Measurements from ENCODE around the gene RNF144A. TPM values are rescaled to one million over a fixed set of nuclear protein-coding genes. Genes with fewer than 3 reads are reported as not detected.

RNF144A gene, protein sequence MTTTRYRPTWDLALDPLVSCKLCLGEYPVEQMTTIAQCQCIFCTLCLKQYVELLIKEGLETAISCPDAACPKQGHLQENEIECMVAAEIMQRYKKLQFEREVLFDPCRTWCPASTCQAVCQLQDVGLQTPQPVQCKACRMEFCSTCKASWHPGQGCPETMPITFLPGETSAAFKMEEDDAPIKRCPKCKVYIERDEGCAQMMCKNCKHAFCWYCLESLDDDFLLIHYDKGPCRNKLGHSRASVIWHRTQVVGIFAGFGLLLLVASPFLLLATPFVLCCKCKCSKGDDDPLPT
- 1.8 TPM for total RNA-seq

DNA sequence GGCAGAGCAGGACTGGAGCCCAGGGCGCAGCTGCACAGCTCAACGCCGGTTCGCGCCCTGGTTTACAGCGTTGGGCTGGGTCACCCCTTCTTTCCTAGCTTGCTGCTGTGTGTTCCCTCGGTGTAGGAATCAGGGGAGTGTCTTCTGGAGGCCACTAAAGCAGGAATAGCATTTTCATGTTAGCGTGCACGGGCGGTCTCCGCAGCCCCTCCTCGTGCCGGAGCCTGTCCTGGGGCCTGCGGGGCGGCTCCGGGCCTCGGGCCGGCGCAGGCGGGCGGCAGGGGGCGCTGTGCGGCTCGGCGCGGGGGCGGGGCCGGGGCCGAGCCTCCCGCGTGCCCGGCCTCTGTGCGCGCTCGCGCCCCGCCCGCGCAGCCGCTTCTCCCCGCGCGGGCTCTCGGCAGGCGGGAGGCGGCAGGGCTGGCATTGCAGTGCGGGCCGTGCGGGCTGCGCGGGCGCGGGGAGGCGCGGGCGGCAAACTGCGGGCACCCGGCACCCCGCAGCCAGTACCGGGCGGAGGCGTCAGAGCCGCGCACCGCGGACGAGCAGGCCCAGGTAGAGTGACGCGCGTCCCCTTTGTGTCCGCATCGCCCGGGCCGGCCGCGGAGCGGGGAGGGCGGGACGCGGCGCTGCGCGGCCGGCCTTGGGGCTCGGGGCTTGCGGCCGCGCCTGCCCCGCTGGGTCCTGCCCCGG is at the start of gene RNF144A:
Gene RNF144A (plus strand): TSS at position 342 of the 690 bp plus-strand sequence. CDS start 79,515 bp downstream, outside the sequence.
- H3K27me3 ChIP-seq: no peaks in the 10 kb centered on the region
- TF ChIP-seq, protein P1, sequence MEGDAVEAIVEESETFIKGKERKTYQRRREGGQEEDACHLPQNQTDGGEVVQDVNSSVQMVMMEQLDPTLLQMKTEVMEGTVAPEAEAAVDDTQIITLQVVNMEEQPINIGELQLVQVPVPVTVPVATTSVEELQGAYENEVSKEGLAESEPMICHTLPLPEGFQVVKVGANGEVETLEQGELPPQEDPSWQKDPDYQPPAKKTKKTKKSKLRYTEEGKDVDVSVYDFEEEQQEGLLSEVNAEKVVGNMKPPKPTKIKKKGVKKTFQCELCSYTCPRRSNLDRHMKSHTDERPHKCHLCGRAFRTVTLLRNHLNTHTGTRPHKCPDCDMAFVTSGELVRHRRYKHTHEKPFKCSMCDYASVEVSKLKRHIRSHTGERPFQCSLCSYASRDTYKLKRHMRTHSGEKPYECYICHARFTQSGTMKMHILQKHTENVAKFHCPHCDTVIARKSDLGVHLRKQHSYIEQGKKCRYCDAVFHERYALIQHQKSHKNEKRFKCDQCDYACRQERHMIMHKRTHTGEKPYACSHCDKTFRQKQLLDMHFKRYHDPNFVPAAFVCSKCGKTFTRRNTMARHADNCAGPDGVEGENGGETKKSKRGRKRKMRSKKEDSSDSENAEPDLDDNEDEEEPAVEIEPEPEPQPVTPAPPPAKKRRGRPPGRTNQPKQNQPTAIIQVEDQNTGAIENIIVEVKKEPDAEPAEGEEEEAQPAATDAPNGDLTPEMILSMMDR (IDR thresholded peaks at IDR 0.05): peak; percentile 27 to 48 (median 36)
- peak within 1 kb of the TSS; percentile 83 to 98 for H3K4me3 ChIP-seq
- H3K27ac ChIP-seq: no peak within 1 kb of the TSS
- intact Hi-C loops (cut with DNase I): loop anchor here (5.0 kb wide), 1 partner anchor 95 kb away; no protein-coding TSS in a partner anchor
- DNase-seq (ENCODE audit: low spot score in 2 of 2): peak in 1 of 2 donors; percentile 73
- no peaks in the 10 kb centered on the region for H3K36me3 ChIP-seq
- no peaks in the 10 kb centered on the region for H3K9me3 ChIP-seq
- H3K4me1 ChIP-seq: peaks cover 3 to 6% of the 10 kb centered on the region in 2 donors

DNA sequence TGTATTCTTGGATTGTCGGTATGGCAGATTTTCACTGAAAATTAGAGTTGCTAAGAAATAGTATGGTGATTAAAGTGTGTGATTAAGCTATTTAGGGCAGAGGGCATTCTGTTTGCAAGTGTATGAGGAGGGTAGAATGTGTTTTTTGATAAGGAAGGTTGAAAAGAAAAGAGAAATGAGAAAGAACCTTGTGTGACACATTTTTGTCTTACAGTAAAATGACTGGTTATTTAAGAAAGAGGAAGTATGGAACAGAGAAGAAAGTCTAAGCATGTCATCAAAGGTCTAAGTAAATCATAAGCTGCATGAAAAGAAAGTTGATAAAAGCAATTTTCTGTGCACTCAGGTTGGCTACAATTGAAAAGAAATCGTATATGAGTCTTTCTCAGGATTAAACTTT is 44.8 kb upstream of the RNF144A start:
- TF ChIP-seq, protein P1 (IDR thresholded peaks at IDR 0.05): no peak
- Histone ChIP-seq H3K27me3 (no peaks in the 10 kb centered on the region), H3K4me3 (no peak overlapping the region), H3K27ac (no peak overlapping the region), H3K4me1 (no peaks in the 10 kb centered on the region), H3K9me3 (no peaks in the 10 kb centered on the region), H3K36me3 (no peaks in the 10 kb centered on the region)
- intact Hi-C loops (cut with DNase I): no loop called here
- DNase-seq (ENCODE audit: low spot score in 2 of 2): no peak

DNA sequence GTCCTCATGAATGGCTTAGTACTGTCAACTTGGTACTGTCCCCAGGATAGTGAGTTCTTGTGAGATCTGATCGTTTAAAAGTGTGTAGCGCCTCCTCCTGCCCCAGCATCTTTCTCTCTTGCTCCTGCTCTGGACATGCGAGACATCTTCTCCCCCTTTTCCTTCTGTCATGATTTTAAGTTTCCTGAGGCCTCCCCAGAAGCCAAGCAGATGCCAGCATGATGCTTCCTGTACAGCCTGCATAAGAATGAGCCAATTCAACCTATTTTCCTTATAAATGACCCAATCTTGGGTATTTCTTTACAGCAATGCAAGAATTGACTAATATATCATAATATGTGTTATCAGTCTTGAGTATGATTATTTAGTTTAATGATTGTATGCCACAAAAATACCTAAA is 43.2 kb upstream of the RNF144A start:
- Histone ChIP-seq H3K4me3 (no peak overlapping the region), H3K36me3 (no peaks in the 10 kb centered on the region), H3K9me3 (no peaks in the 10 kb centered on the region), H3K27me3 (no peaks in the 10 kb centered on the region), H3K4me1 (peaks cover 0 to 9% of the 10 kb centered on the region in 2 donors), H3K27ac (no peak overlapping the region)
- DNase-seq (ENCODE audit: low spot score in 2 of 2): no peak
- TF ChIP-seq, protein P1 (IDR thresholded peaks at IDR 0.05): no peak
- intact Hi-C loops (cut with DNase I): no loop called here

DNA sequence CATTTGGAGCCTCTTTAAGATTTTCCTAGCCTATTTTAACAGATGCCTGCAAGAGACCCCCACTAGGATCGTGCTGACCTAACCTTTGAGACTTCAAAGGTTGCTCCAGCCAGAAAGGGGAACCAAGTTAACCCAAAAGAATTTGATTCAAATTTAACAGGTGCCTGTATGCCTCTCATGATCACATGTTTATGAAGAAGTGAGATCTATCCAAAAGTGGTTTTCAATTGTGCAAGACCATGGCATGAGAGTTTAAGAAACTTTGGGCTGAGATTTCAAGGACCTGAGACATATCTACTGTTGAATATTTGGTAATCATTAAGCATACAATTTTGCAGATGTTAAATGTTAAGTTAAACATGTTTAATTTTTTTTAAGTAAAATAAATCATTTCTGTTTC is 40.9 kb upstream of the RNF144A start:
- H3K4me3 ChIP-seq: no peak overlapping the region
- H3K36me3 ChIP-seq: no peaks in the 10 kb centered on the region
- no peaks in the 10 kb centered on the region for H3K9me3 ChIP-seq
- DNase-seq (ENCODE audit: low spot score in 2 of 2): no peak
- H3K27ac ChIP-seq: no peak overlapping the region
- peaks cover 0 to 9% of the 10 kb centered on the region in 2 donors for H3K4me1 ChIP-seq
- no peaks in the 10 kb centered on the region for H3K27me3 ChIP-seq
- TF ChIP-seq, protein P1 (IDR thresholded peaks at IDR 0.05): no peak
- intact Hi-C loops (cut with DNase I): no loop called here

DNA sequence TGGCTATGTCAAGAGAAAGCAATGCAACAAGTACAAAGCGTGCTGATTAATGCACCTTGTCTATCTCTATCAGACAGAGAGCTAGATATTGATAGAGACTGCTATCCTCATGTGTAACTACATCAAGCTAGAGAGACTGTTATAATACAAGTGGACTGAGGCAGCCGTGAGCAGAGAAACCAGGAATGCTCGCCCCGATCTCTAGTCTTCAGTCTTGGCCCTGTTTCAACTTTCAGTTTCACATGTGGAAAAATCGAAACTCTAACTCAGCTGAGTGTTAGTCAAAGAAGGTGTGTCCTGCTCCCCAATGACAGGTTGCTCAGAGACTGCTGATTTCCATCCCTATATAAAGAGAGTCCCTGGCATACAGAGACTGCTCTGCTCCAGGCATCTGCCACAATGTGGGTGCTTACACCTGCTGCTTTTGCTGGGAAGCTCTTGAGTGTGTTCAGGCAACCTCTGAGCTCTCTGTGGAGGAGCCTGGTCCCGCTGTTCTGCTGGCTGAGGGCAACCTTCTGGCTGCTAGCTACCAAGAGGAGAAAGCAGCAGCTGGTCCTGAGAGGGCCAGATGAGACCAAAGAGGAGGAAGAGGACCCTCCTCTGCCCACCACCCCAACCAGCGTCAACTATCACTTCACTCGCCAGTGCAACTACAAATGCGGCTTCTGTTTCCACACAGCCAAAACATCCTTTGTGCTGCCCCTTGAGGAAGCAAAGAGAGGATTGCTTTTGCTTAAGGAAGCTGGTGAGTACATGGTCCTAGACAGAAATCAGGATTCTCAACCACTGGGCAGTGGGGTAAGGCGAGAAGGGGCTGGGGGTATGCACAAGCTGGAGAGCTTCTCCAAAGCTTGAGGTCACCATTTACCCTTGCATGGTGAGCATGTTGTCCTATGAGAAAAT is 39.6 kb upstream of the RNF144A start, which contains the start of gene RSAD2:
Gene RSAD2 (plus strand): TSS at position 376 of the 903 bp plus-strand sequence. CDS start 24 bp downstream, at position 400.
- Histone ChIP-seq H3K4me1 (peaks cover 0 to 9% of the 10 kb centered on the region in 2 donors), H3K9me3 (no peaks in the 10 kb centered on the region), H3K36me3 (no peaks in the 10 kb centered on the region), H3K27ac (peak within 1 kb of the TSS in 1 of 2 donors; percentile 26), H3K27me3 (no peaks in the 10 kb centered on the region), H3K4me3 (peak within 1 kb of the TSS; percentile 52 to 63)
- intact Hi-C loops (cut with DNase I): no loop called here
- DNase-seq (ENCODE audit: low spot score in 2 of 2): no peak
- TF ChIP-seq, protein P1 (IDR thresholded peaks at IDR 0.05): no peak

Data from ascending aorta (tissue), 2 donors.